Bronchial epithelial cell (primary cell): Measurements from ENCODE around the gene WDR20. TPM values are rescaled to one million over a fixed set of nuclear protein-coding genes. Genes with fewer than 3 reads are reported as not detected.
A peak's percentile ranks its signal among the peaks of the same experiment; 100 is the strongest.

Source experiments
- DNase-seq: peaks from one replicate; pipeline ENCODE4 v3.0.0-alpha.2; 2010; ENCODE audit warnings: low read depth
- FAIRE-seq: peaks from 2 replicates; lab custom pipeline; 2011; peaks lifted over from hg19 to GRCh38; lab: Jason Lieb, UNC
- H3K27me3 ChIP-seq: 2 replicates; pipeline ENCODE4 v1.5.1; 2011; ENCODE audit warnings: low read length; ENCODE audit not compliant: control insufficient read depth, insufficient read depth
- H3K36me3 ChIP-seq: 2 replicates; pipeline ENCODE4 v1.5.1; 2011; ENCODE audit warnings: low read length; ENCODE audit not compliant: control insufficient read depth, insufficient read depth
- H3K4me3 ChIP-seq: 2 replicates; pipeline ENCODE4 v1.5.1; 2011; ENCODE audit warnings: mild to moderate bottlenecking, low read depth, low read length, control low read depth
- total RNA-seq: library from RNA; depleted of rRNA; stranded (reverse); fragments of >200 nt; gene quantifications from 2 replicates; pipeline ENCODE4 v1.2.1, GENCODE V29; 2014
- TF ChIP-seq, protein P1 (sequence below): IDR thresholded peaks from 2 replicates; pipeline ENCODE4 v1.5.1; 2011; ENCODE audit warnings: mild to moderate bottlenecking, moderate library complexity, low read length, control low read depth, inconsistent platforms; ENCODE audit not compliant: insufficient read depth, severe bottlenecking

WDR20 gene
- total RNA-seq, 1 donor from 2014 or later, result 20.0 TPM

DNA sequence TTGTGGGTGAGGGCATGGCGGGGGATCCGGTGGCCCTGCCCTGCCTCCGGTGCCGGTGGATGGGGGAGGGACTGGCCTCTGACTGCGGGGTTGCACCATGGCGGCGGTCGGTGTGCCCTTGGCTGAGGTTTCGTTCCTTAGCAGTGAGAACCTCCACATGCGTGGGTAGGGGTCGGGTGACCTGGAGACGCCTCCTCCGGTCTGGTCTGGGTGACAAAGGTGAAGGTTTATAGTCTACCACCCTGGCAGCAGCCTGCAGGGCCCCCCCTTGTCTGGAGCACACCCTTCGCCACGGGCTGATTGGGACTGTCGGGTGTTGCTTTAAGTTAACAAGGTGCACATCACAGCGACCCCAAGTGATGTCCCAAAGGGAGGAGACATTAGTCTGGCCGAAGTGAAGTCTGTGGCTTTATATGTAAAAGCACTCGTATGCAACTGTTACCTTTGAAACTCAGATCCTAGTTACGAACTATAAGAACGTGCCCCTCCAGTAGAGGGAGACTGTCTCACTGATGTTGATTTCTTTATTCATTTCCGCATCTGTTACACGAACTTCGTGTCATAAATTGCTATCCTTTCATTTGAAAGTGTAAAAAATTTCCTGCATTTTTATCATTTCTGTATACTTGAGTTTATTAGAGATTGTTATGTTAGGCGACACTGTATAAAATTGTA, 74.4 kb downstream of the WDR20 start:
- Histone ChIP-seq H3K4me3 (no peak overlapping the region), H3K36me3 (peaks cover 7% of the 10 kb centered on the region), H3K27me3 (no peaks in the 10 kb centered on the region)
- DNase-seq (no peak), FAIRE-seq (no peak)
- TF ChIP-seq, protein P1, sequence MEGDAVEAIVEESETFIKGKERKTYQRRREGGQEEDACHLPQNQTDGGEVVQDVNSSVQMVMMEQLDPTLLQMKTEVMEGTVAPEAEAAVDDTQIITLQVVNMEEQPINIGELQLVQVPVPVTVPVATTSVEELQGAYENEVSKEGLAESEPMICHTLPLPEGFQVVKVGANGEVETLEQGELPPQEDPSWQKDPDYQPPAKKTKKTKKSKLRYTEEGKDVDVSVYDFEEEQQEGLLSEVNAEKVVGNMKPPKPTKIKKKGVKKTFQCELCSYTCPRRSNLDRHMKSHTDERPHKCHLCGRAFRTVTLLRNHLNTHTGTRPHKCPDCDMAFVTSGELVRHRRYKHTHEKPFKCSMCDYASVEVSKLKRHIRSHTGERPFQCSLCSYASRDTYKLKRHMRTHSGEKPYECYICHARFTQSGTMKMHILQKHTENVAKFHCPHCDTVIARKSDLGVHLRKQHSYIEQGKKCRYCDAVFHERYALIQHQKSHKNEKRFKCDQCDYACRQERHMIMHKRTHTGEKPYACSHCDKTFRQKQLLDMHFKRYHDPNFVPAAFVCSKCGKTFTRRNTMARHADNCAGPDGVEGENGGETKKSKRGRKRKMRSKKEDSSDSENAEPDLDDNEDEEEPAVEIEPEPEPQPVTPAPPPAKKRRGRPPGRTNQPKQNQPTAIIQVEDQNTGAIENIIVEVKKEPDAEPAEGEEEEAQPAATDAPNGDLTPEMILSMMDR, result peak; percentile 7

DNA sequence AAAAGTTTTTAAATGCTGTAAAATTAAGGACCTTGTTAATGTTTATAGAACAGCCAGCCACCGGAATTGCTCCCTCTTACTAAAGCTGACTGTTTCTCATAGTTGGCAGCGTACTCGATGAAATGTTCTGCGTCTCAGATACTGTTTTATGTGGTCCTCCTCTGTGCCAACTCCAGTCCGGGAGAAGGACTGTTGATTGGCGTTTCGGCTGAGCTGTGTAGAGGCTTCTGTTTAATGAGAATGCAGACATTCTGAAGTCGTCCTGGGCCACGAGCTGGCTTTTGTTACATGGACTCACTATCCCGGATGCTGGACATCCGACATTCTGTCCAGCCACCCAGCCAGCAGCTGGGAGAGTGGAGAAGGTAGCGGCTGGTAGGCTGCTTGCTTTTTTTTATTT, 75.4 kb downstream of the WDR20 start:
- no peaks in the 10 kb centered on the region for H3K27me3 ChIP-seq
- TF ChIP-seq, protein P1, result no peak
- no peak overlapping the region for H3K4me3 ChIP-seq
- DNase-seq (no peak), FAIRE-seq (no peak)
- H3K36me3 ChIP-seq, result peaks cover 12% of the 10 kb centered on the region

DNA sequence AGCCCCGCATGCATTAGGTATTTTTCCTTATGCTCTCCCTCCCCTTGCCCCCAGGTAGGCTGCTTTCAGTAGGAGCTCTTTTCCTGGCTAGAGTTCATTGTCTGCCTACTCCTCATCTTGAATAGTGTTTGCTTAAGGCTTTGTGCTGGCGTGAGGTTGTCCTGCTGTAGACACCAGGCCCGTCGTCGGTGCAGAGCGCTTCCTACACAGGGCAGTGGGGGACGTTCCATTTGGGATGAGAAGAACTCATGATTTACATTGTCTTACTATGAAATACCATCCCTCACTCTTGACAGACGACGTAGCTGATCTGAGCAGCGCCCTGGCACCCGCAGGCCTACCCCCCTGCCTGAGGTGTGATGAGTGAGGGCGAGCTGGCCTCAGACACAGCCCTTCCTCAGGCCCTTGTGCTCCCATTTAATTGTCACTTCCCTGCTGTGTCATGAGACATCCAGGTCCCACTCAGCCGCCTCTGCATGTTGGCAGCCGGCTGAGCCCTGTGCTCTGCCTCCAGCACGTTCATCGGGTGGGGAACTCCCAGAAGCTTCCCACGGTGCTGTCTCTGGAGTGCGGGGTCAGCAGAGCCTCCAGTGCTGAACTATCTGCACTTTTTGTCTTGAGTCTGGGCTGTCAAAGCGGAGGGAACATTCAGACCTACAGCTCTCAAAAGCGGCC, 76.0 kb downstream of the WDR20 start:
- peaks cover 11% of the 10 kb centered on the region for H3K36me3 ChIP-seq
- H3K27me3 ChIP-seq, result no peaks in the 10 kb centered on the region
- no peak overlapping the region for H3K4me3 ChIP-seq
- FAIRE-seq (no peak), DNase-seq (no peak)
- TF ChIP-seq, protein P1, result no peak

GRCh38 chr14:102217399-102217798, 77.7 kb downstream of the WDR20 start:
- DNase-seq (no peak), FAIRE-seq (no peak)
- Histone ChIP-seq H3K4me3 (no peak overlapping the region), H3K27me3 (no peaks in the 10 kb centered on the region), H3K36me3 (peaks cover 8% of the 10 kb centered on the region)
- TF ChIP-seq, protein P1, result no peak

- TF ChIP-seq, protein P1, result no peak
- Histone ChIP-seq H3K27me3 (no peaks in the 10 kb centered on the region), H3K4me3 (no peak overlapping the region), H3K36me3 (peaks cover 8% of the 10 kb centered on the region)
- DNase-seq (no peak), FAIRE-seq (no peak)
These were observed 78.3 kb downstream of the WDR20 start for GRCh38 chr14:102217987-102218421.
